CD8-positive, alpha-beta memory T cell (primary cell): ENCODE data around the gene MRPL42. TPM values are rescaled to one million over a fixed set of nuclear protein-coding genes. Genes with fewer than 3 reads are reported as not detected.

Experiments
- CTCF ChIA-PET: fragments of 350-600 bp; sonication (Branson Sonifier 250); formaldehyde crosslinking; loops from one replicate; lab custom pipeline; 2021; ENCODE audit warnings: antibody characterized with exemption; lab: Charles Lee
- POLR2A ChIA-PET: fragments of 350-600 bp; sonication (Branson Sonifier 250); formaldehyde crosslinking; loops from one replicate; lab custom pipeline; 2021; ENCODE audit warnings: antibody characterized with exemption; lab: Charles Lee
- DNase-seq, 5 donors: peaks; one replicate each; pipeline versions ENCODE4 v3.0.0 to v3.0.0-alpha.2; 2020 to 2022; ENCODE audit warnings: mixed read lengths in 1 of 5
- H3K27ac ChIP-seq: one replicate; pipeline ENCODE4 v1.7.0; 2013; ENCODE audit warnings: low read depth, mild to moderate bottlenecking, low read length, moderate library complexity
- H3K27me3 ChIP-seq: 2 replicates; pipeline ENCODE4 v1.7.0; 2013; ENCODE audit warnings: low read length, mild to moderate bottlenecking; ENCODE audit not compliant: insufficient read depth, poor library complexity, severe bottlenecking
- H3K36me3 ChIP-seq: 2 replicates; pipeline ENCODE4 v1.7.0; 2013; ENCODE audit warnings: mild to moderate bottlenecking, low read length, moderate library complexity; ENCODE audit not compliant: insufficient read depth
- H3K4me1 ChIP-seq: 2 replicates; pipeline ENCODE4 v1.7.0; 2013; ENCODE audit warnings: mild to moderate bottlenecking, low read length, moderate library complexity; ENCODE audit not compliant: insufficient read depth
- H3K4me3 ChIP-seq: 2 replicates; pipeline ENCODE4 v1.7.0; 2013; ENCODE audit warnings: mild to moderate bottlenecking, low read length
- H3K9me3 ChIP-seq: 2 replicates; pipeline ENCODE4 v1.7.0; 2013; ENCODE audit warnings: mild to moderate bottlenecking, low read length
- H3K27ac Mint-ChIP-seq, 8 donors: one replicate each; pipeline ENCODE4 v1.8.0; 2020 to 2021; ENCODE audit warnings: mixed read lengths in 8 of 8, mild to moderate bottlenecking in 6 of 8, inconsistent platforms in 3 of 8, moderate library complexity in 3 of 8
- H3K27me3 Mint-ChIP-seq, 2 donors: one replicate each; pipeline ENCODE4 v1.8.0; 2020 to 2021; ENCODE audit warnings: mixed read lengths in 2 of 2, mild to moderate bottlenecking in 1 of 2, moderate library complexity in 1 of 2
- H3K36me3 Mint-ChIP-seq, 3 donors: one replicate each; pipeline ENCODE4 v1.8.0; 2020 to 2021; ENCODE audit warnings: mixed read lengths in 3 of 3, inconsistent platforms in 1 of 3, mild to moderate bottlenecking in 1 of 3
- H3K4me1 Mint-ChIP-seq, 3 donors: one replicate each; pipeline ENCODE4 v1.8.0; 2020 to 2021; ENCODE audit warnings: mixed read lengths in 3 of 3, inconsistent platforms in 1 of 3, mild to moderate bottlenecking in 1 of 3
- H3K4me3 Mint-ChIP-seq, 7 donors: one replicate each; pipeline ENCODE4 v1.8.0; 2020 to 2021; ENCODE audit warnings: mixed read lengths in 7 of 7, mild to moderate bottlenecking in 6 of 7, moderate library complexity in 4 of 7, inconsistent platforms in 2 of 7
- H3K9me3 Mint-ChIP-seq, 5 donors: one replicate each; pipeline ENCODE4 v1.8.0; 2020 to 2022; ENCODE audit warnings: mixed read lengths in 5 of 5, mild to moderate bottlenecking in 3 of 5, moderate library complexity in 2 of 5, inconsistent platforms in 1 of 5
- polyA plus RNA-seq: library from polyadenylated mRNA; unstranded; fragments of 300-500 nt; fragmentation: Illumina TruSeq; gene quantifications from one replicate; pipeline ENCODE4 v1.2.3, GENCODE V29; 2021
- total RNA-seq, 2 experiments: library from RNA; stranded (reverse); gene quantifications; one replicate each; pipeline ENCODE4 v1.2.3, GENCODE V29; 2021

The MRPL42 gene
- 10 to 100 TPM; 84.1 to 87.2 TPM for total RNA-seq
- 57.1 TPM for polyA plus RNA-seq

DNA sequence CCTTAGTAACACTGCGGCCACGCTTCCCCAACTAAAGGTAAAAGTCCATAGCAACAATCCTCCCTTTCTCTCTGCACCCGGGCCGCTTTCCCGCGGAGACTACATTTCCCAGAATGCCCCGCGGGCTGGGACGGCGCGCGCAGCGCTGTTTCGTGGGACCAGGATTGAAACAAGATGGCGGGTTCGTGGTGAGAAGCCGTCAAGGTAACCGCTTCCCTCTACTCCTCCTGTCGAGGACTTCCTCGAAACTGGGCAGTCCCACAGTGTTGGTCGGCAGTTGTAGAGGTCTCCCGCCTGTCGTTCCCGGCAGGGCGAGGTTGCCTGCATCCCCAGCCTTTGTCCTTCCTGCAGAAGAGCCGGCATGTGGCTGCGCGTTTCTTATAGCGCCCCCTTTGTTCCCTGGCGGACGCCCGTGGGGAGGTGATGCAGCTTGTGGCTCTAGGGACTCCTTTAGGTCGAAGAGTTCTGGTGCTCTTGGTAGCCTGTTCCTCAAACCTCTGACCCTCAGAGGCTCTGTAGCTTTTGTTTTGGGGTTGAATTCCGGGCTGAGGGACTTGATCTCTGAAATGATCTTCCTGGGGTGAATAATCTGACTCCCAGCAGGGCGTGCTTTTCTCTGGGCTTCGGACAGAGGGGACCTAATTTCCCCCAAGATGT is at the start of gene MRPL42:
Gene MRPL42 (plus strand): TSS at position 164 of the 657 bp plus-strand sequence. CDS start 1,772 bp downstream, outside the sequence.
- Mint-ChIP-seq H3K4me1 (peaks cover 28 to 46% (median 46%) of the 10 kb centered on the region in 3 donors), H3K27me3 (peaks cover 0 to 1% of the 10 kb centered on the region in 2 donors), H3K9me3 (no peaks in the 10 kb centered on the region), H3K27ac (peak within 1 kb of the TSS; percentile 91 to 99 (median 96)), H3K4me3 (peak within 1 kb of the TSS; percentile 87 to 97 (median 93)), H3K36me3 (peaks cover 0 to 29% (median 8%) of the 10 kb centered on the region in 3 donors)
- Histone ChIP-seq H3K27ac (peak within 1 kb of the TSS; percentile 81), H3K9me3 (no peaks in the 10 kb centered on the region), H3K36me3 (no peaks in the 10 kb centered on the region), H3K27me3 (no peaks in the 10 kb centered on the region), H3K4me3 (peak within 1 kb of the TSS; percentile 96), H3K4me1 (peaks cover 23% of the 10 kb centered on the region)
- ChIA-PET CTCF (interaction anchor here (0.7 to 2.8 kb wide), 11 partner anchors 9 to 635 kb away, joined by 3 to 9 read pairs (median 3); partner anchors contain the start of gene UBE2N), POLR2A (interaction anchor here (0.5 to 1.5 kb wide), 9 partner anchors 23 to 1058 kb away, joined by 3 to 6 read pairs (median 4); partner anchors contain the start of genes CRADD and EEA1)
- peak; percentile 84 to 93 (median 91) for DNase-seq

- no peaks in the 10 kb centered on the region for H3K27me3 ChIP-seq
- Mint-ChIP-seq H3K27ac (no peak overlapping the region), H3K27me3 (no peaks in the 10 kb centered on the region), H3K4me3 (no peak overlapping the region), H3K36me3 (peaks cover 0 to 8% (median 3%) of the 10 kb centered on the region in 3 donors), H3K4me1 (peaks cover 72 to 93% (median 92%) of the 10 kb centered on the region in 3 donors), H3K9me3 (no peaks in the 10 kb centered on the region)
- peaks cover 66% of the 10 kb centered on the region for H3K4me1 ChIP-seq
- CTCF ChIA-PET, result interaction anchor here (1.0 to 3.5 kb wide), 3 partner anchors 13 to 430 kb away, joined by 3 to 36 read pairs (median 4); no protein-coding TSS in a partner anchor
- no peaks in the 10 kb centered on the region for H3K9me3 ChIP-seq
- no peaks in the 10 kb centered on the region for H3K36me3 ChIP-seq
- no peak overlapping the region for H3K4me3 ChIP-seq
- POLR2A ChIA-PET, result interaction anchor here (0.5 kb wide), 1 partner anchor 886 kb away, joined by 6 read pairs; no protein-coding TSS in a partner anchor
- no peak overlapping the region for H3K27ac ChIP-seq
- DNase-seq, result no peak
Observed at GRCh38 chr12:93417967-93418480, 49.3 kb upstream of the MRPL42 start.

DNA sequence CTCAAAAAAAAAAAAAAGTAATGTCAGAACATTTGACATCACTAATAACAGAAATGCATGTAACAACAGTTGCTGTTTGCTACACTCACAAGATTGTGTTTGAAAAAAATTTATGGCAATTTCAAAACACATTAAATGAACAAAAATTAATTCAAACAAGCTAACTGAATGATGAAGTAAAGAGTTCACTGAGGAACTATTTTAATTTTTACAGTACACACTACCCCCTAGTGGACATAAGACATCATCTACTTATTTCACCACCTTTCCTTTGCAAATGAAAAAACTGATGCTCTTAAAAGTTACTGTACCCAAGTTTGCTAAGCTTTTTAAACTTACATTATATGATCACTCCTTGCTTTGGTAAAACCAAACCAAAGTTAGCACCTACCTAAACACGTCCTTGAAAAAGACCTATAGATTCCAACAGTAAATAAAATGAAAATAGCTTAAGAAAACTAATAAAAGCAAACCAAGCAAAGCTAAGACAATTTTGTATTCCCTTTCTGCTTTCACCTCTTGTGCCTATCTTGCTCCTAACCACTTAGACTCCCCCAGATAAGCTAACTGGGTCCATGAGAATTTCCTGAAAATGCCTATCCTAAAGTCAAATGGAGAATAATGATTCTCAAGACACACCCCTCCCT is 47.8 kb upstream of the MRPL42 start:
- peaks cover 69% of the 10 kb centered on the region for H3K4me1 ChIP-seq
- H3K36me3 ChIP-seq, result no peaks in the 10 kb centered on the region
- H3K4me3 ChIP-seq, result no peak overlapping the region
- H3K27me3 ChIP-seq, result no peaks in the 10 kb centered on the region
- no peaks in the 10 kb centered on the region for H3K9me3 Mint-ChIP-seq
- H3K36me3 Mint-ChIP-seq, result peaks cover 0 to 3% (median 2%) of the 10 kb centered on the region in 3 donors
- ChIA-PET POLR2A (interaction anchor here (1.5 kb wide), 1 partner anchor 21 kb away, joined by 6 read pairs; no protein-coding TSS in a partner anchor), CTCF (interaction anchor here (0.7 to 3.9 kb wide), 25 partner anchors 8 to 682 kb away, joined by 3 to 36 read pairs (median 4); partner anchors contain the start of gene MRPL42)
- DNase-seq, result peak in 2 of 5 donors; percentile 38 to 47
- H3K4me1 Mint-ChIP-seq, result peaks cover 74 to 96% (median 95%) of the 10 kb centered on the region in 3 donors
- H3K9me3 ChIP-seq, result no peaks in the 10 kb centered on the region
- H3K27me3 Mint-ChIP-seq, result no peaks in the 10 kb centered on the region
- peak overlapping the region in 5 of 8 donors; percentile 27 to 80 (median 55) for H3K27ac Mint-ChIP-seq
- no peak overlapping the region for H3K4me3 Mint-ChIP-seq
- no peak overlapping the region for H3K27ac ChIP-seq

GRCh38 chr12:93422050-93422449 is 45.3 kb upstream of the MRPL42 start:
- CTCF ChIA-PET, result interaction anchor here (0.8 to 3.9 kb wide), 3 partner anchors 81 to 680 kb away, joined by 3 to 30 read pairs (median 3); no protein-coding TSS in a partner anchor
- DNase-seq, result no peak
- H3K27me3 ChIP-seq, result no peaks in the 10 kb centered on the region
- Mint-ChIP-seq H3K27ac (peak overlapping the region in 2 of 8 donors; percentile 10 to 64), H3K27me3 (no peaks in the 10 kb centered on the region), H3K4me3 (no peak overlapping the region), H3K4me1 (peaks cover 77 to 95% (median 95%) of the 10 kb centered on the region in 3 donors), H3K9me3 (no peaks in the 10 kb centered on the region), H3K36me3 (peaks cover 0 to 2% (median 0%) of the 10 kb centered on the region in 3 donors)
- H3K4me3 ChIP-seq, result no peak overlapping the region
- peaks cover 73% of the 10 kb centered on the region for H3K4me1 ChIP-seq
- H3K9me3 ChIP-seq, result no peaks in the 10 kb centered on the region
- no peaks in the 10 kb centered on the region for H3K36me3 ChIP-seq
- POLR2A ChIA-PET, result no interaction called here
- H3K27ac ChIP-seq, result no peak overlapping the region

GRCh38 chr12:93425736-93426411 is 41.4 kb upstream of the MRPL42 start:
- no peaks in the 10 kb centered on the region for H3K9me3 Mint-ChIP-seq
- no peak overlapping the region for H3K4me3 ChIP-seq
- H3K27ac Mint-ChIP-seq, result peak overlapping the region; percentile 11 to 81 (median 48)
- no peaks in the 10 kb centered on the region for H3K9me3 ChIP-seq
- DNase-seq, result no peak
- POLR2A ChIA-PET, result interaction anchor here (0.5 kb wide), 2 partner anchors 251 to 1625 kb away, joined by 3 to 4 read pairs; no protein-coding TSS in a partner anchor
- no peak overlapping the region for H3K27ac ChIP-seq
- peaks cover 79 to 95% (median 89%) of the 10 kb centered on the region in 3 donors for H3K4me1 Mint-ChIP-seq
- no peaks in the 10 kb centered on the region for H3K27me3 Mint-ChIP-seq
- H3K27me3 ChIP-seq, result no peaks in the 10 kb centered on the region
- H3K4me1 ChIP-seq, result peaks cover 78% of the 10 kb centered on the region
- CTCF ChIA-PET, result interaction anchor here (1.4 kb wide), 1 partner anchor 439 kb away, joined by 4 read pairs; no protein-coding TSS in a partner anchor
- peak overlapping the region in 5 of 7 donors; percentile 13 to 76 (median 55) for H3K4me3 Mint-ChIP-seq
- H3K36me3 ChIP-seq, result no peaks in the 10 kb centered on the region
- H3K36me3 Mint-ChIP-seq, result peaks cover 0 to 3% (median 2%) of the 10 kb centered on the region in 3 donors

DNA sequence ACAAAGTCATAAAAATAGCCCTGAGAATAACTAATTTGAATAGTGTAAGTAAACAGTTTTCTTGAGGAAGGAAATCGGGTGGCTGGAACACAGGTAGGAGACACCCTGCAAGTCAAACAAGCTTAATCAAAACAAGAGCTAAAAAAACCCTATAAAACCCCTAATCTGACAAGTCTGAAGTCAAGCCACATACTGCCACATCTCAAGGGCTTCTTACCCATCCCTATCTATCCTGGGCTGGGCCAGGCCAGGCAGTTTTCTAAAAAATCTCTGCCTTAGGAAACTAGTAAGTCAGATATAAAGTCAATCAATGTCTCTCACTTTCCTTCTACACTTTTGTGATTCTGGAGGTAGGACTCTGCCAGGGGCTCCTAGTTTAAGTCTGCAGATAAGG is 40.9 kb upstream of the MRPL42 start:
- Histone ChIP-seq H3K36me3 (no peaks in the 10 kb centered on the region), H3K27ac (no peak overlapping the region), H3K27me3 (no peaks in the 10 kb centered on the region), H3K4me3 (no peak overlapping the region), H3K4me1 (peaks cover 78% of the 10 kb centered on the region), H3K9me3 (no peaks in the 10 kb centered on the region)
- Mint-ChIP-seq H3K4me3 (peak overlapping the region in 6 of 7 donors; percentile 13 to 76 (median 36)), H3K4me1 (peaks cover 78 to 95% (median 88%) of the 10 kb centered on the region in 3 donors), H3K27me3 (no peaks in the 10 kb centered on the region), H3K36me3 (peaks cover 0 to 4% (median 3%) of the 10 kb centered on the region in 3 donors), H3K9me3 (no peaks in the 10 kb centered on the region), H3K27ac (peak overlapping the region in 7 of 8 donors; percentile 24 to 81 (median 48))
- ChIA-PET CTCF (interaction anchor here (1.4 kb wide), 1 partner anchor 439 kb away, joined by 4 read pairs; no protein-coding TSS in a partner anchor), POLR2A (interaction anchor here (0.5 kb wide), 2 partner anchors 250 to 1625 kb away, joined by 3 to 4 read pairs; no protein-coding TSS in a partner anchor)
- DNase-seq, result no peak
